ENCODE results near the gene MATN1.

MATN1 gene

DNA sequence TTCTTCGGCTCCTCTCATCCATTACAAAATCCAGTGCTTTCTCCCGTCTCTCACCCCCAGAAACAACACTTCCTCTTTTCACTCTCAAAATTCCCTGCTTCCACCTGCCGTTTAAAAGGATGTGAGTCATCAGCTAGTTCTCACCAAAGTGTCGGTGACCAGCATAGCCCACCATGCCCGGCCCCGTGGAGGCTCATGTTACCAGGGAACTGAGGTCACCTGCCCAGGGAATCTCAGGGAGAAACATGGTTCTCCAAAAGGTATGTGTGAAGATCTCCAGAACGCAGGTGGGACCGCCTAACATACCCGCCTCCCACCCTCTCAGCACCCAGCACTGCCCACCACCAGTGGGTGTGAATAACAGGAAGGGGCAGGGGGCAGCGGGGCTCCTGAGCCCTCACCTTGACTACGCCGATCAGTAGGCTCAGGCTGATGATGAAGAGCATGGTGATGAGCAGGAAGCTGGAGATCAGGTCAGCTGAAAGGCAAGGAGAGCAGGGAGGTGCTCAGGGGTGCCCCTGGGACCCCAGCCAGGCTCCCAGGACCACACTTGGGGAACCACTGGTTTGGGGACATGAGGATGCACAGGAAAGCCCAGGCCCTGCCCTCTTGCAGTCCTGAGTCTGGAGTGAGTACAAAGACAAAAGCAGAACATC is 18.0 kb upstream of the MATN1 start:
- H3K27ac ChIP-seq: no peak overlapping the region
- POLR2A ChIA-PET (ENCODE audit: low non-redundant PET): no interaction called here
- peak; percentile 21 for DNase-seq (ENCODE audit: low spot score)
- TF ChIP-seq, protein P1, sequence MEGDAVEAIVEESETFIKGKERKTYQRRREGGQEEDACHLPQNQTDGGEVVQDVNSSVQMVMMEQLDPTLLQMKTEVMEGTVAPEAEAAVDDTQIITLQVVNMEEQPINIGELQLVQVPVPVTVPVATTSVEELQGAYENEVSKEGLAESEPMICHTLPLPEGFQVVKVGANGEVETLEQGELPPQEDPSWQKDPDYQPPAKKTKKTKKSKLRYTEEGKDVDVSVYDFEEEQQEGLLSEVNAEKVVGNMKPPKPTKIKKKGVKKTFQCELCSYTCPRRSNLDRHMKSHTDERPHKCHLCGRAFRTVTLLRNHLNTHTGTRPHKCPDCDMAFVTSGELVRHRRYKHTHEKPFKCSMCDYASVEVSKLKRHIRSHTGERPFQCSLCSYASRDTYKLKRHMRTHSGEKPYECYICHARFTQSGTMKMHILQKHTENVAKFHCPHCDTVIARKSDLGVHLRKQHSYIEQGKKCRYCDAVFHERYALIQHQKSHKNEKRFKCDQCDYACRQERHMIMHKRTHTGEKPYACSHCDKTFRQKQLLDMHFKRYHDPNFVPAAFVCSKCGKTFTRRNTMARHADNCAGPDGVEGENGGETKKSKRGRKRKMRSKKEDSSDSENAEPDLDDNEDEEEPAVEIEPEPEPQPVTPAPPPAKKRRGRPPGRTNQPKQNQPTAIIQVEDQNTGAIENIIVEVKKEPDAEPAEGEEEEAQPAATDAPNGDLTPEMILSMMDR (conservative IDR thresholded peaks at IDR 0.05; ENCODE audit: low read depth): no peak
- CTCF ChIA-PET: no interaction called here

DNA sequence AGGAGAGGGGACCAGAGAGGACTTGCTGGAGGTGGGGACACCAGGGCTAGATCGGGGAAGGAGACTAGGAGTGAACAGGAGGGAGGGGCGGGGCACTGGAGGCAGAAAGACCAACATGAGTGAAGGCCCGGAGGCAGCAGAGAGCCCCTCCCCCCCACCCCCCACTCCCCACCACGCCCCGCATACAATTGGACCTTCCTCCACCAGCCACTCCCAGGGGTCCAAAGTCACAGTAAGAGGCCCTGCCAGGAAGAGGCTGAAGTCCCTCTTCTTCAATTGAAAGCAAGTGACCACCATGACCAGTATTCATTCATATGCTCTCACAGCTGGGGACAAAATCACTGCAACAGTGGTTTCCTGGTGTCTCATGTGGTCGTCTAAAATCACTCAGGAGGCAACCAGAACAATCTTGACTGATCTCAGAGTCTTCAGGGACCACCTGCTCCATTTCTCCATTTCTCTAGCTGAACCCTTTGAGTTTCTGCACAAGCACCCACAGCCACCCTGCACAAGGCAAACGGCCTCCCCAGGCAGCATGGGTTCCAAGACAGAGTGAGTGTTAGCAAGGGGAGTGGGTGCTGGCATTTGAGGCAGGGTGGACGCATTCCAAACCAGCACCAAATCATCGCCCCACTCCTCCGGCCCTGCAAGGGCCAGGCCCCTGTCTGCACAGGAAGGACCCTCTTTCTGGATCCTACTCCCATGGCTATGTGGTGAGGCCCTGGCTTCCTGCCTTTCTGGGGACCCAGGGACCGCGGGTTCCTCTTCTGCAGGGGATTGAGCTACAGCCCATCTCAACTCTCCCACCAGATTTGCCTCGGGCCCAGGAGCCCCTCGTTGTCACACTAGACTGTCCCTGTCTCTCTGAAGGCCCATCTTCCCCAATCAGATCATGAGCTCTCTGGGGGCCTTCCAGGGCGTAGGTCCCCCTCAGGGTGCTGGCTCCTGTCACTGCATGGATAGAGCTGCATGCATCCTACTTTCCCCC is 17.2 kb upstream of the MATN1 start:
- DNase-seq (ENCODE audit: low spot score): no peak
- CTCF ChIA-PET: no interaction called here
- POLR2A ChIA-PET (ENCODE audit: low non-redundant PET): no interaction called here
- TF ChIP-seq, protein P1 (conservative IDR thresholded peaks at IDR 0.05; ENCODE audit: low read depth): no peak
- no peak overlapping the region for H3K27ac ChIP-seq

DNA sequence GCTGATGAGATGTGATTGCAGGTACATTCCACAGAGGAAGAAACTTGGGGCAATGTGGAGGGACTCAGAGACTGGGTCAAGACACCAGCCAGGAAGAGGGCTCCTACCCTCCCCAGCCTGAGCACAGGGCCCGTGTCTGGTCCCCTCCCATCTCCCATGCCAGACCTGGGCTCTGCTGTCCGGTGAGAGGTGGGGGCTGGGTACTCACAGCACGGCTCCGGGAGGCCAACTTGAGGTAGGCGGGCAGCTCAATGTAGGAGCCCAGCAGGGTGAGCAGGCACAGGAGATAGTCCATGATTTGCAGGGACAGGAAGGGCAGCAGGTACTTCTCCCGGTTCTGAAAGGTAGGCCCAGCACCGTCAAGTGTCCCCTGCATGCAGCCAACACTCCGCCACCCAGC is 16.2 kb upstream of the MATN1 start:
- ChIA-PET CTCF (no interaction called here), POLR2A (ENCODE audit: low non-redundant PET) (no interaction called here)
- TF ChIP-seq, protein P1 (conservative IDR thresholded peaks at IDR 0.05; ENCODE audit: low read depth): no peak
- DNase-seq (ENCODE audit: low spot score): no peak
- H3K27ac ChIP-seq: no peak overlapping the region

DNA sequence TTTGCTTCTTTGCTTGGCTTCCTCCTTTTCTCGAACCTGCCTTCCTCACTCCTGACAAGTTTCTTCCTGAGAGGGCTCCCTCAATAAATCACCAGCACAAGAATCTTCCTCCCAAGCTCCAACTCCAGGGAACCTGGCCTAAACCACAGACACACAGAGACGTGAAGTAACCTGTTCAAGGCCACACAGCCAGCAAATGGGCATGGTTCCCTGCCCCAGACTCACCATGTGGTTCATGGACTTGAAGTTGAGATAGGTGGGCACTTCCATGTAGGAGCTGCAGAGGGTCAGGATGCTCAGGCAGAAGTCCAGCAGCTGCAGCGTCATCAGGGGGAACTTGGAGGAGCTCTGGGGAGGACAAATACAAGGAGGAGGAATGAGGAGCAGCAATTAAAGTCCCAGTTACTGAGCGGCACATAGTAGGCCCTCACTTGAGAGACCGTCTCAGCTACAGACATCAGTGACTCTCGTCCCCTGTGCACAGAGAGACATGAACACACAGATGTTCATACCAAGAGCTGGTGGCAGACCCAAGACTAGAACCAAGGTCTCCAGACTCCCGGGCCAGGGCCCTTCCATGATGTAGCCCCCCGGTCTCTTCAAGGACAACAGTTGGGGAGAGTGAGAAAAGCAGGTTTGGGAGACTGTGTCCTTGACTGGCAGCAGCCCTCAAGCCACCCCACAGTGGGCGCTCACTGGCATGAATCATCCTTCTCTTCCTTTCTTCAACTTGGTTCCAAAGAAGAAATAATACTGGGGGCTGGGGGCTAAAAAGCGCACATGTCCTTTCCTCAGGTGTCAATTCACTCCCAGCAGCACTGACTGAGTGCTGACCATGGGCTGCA is 15.6 kb upstream of the MATN1 start:
- CTCF ChIA-PET: no interaction called here
- TF ChIP-seq, protein P1 (conservative IDR thresholded peaks at IDR 0.05; ENCODE audit: low read depth): no peak
- POLR2A ChIA-PET (ENCODE audit: low non-redundant PET): no interaction called here
- H3K27ac ChIP-seq: no peak overlapping the region
- no peak for DNase-seq (ENCODE audit: low spot score)

DNA sequence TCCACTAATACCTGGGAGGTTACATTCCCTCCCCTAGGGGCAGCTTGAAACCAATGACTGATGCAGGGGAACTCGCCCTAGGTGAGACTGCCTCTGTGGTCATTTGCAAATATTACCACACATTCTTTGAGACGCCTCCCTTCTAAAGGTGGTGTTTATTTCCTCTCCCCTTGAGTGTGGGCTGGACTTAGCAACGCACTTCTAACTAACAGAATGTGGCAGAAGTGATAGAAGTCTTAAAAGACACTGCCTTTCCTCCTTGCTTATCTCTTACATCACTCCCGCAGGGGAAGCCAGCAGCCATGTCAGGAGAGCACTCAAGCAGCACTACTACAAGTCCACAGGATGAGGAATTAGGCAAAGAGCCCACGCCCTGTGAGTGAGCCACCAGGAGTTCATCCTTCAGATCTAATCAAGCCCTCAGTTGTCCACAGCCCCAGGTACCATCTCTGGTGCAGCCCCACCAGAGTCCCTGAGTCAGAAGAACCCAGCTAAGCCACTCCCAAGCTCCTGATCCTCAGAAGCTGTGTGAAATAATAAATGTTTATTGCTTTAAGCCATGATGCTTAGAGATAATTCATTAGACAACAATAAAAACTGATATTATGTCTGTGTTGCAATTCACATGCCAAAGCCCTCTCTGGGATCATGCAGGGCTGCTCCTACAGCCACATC is 14.8 kb upstream of the MATN1 start:
- no peak overlapping the region for H3K27ac ChIP-seq
- CTCF ChIA-PET: interaction anchor here (0.8 kb wide), 1 partner anchor 14 kb away, joined by 3 read pairs; no protein-coding TSS in a partner anchor
- POLR2A ChIA-PET (ENCODE audit: low non-redundant PET): no interaction called here

More for the DNA sequence above, 14.8 kb upstream of the MATN1 start:
- TF ChIP-seq, protein P1 (conservative IDR thresholded peaks at IDR 0.05; ENCODE audit: low read depth): no peak
- no peak for DNase-seq (ENCODE audit: low spot score)
